IPS-18a (cell line): ENCODE measurements around the gene MYH7B.

Experiments used
- H3K27ac ChIP-seq: one replicate; pipeline ENCODE4 v1.5.1; 2013; ENCODE audit warnings: low read length
- H3K27me3 ChIP-seq: one replicate; pipeline ENCODE4 v1.6.1; 2013; ENCODE audit warnings: mild to moderate bottlenecking, low read length; ENCODE audit not compliant: control insufficient read depth, insufficient read depth
- H3K36me3 ChIP-seq: one replicate; pipeline ENCODE4 v1.6.1; 2013; ENCODE audit warnings: low read depth, low read length; ENCODE audit not compliant: control insufficient read depth
- H3K4me1 ChIP-seq: one replicate; pipeline ENCODE4 v1.6.1; 2013; ENCODE audit warnings: low read depth, low read length; ENCODE audit not compliant: control insufficient read depth
- H3K4me3 ChIP-seq: one replicate; pipeline ENCODE4 v1.5.1; 2013; ENCODE audit warnings: low read length
- H3K9ac ChIP-seq: one replicate; pipeline ENCODE4 v1.6.1; 2013; ENCODE audit warnings: mild to moderate bottlenecking, low read length, moderate library complexity
- H3K9me3 ChIP-seq: one replicate; pipeline ENCODE4 v1.6.1; 2013; ENCODE audit warnings: low read depth, low read length; ENCODE audit not compliant: control insufficient read depth

Gene MYH7B

GRCh38 chr20:34987288-34988190 lies 31.9 kb downstream of the MYH7B start:
- Histone ChIP-seq H3K4me3 (no peak overlapping the region), H3K36me3 (no peaks in the 10 kb centered on the region), H3K27ac (no peak overlapping the region), H3K4me1 (peaks cover 19% of the 10 kb centered on the region), H3K9me3 (no peaks in the 10 kb centered on the region), H3K9ac (no peak overlapping the region), H3K27me3 (peaks cover 13% of the 10 kb centered on the region)

- no peak overlapping the region for H3K9ac ChIP-seq
- H3K4me1 ChIP-seq = peaks cover 18% of the 10 kb centered on the region
- H3K36me3 ChIP-seq = no peaks in the 10 kb centered on the region
- no peaks in the 10 kb centered on the region for H3K9me3 ChIP-seq
- H3K27me3 ChIP-seq = peaks cover 7% of the 10 kb centered on the region
- no peak overlapping the region for H3K27ac ChIP-seq
- H3K4me3 ChIP-seq = no peak overlapping the region
Measured at GRCh38 chr20:34988191-34988540, 32.5 kb downstream of the MYH7B start.

- Histone ChIP-seq H3K4me1 (peaks cover 8% of the 10 kb centered on the region), H3K4me3 (no peak overlapping the region), H3K36me3 (no peaks in the 10 kb centered on the region), H3K27ac (no peak overlapping the region), H3K27me3 (no peaks in the 10 kb centered on the region), H3K9me3 (no peaks in the 10 kb centered on the region), H3K9ac (no peak overlapping the region)
Measured at GRCh38 chr20:34989118-34989517, 33.5 kb downstream of the MYH7B start.

- Histone ChIP-seq H3K27ac (no peak overlapping the region), H3K36me3 (no peaks in the 10 kb centered on the region), H3K4me1 (peaks cover 3% of the 10 kb centered on the region), H3K9ac (no peak overlapping the region), H3K9me3 (no peaks in the 10 kb centered on the region), H3K27me3 (no peaks in the 10 kb centered on the region), H3K4me3 (no peak overlapping the region)
Measured at GRCh38 chr20:34989670-34990069, 34.0 kb downstream of the MYH7B start.

GRCh38 chr20:34990231-34990630 lies 34.6 kb downstream of the MYH7B start:
- Histone ChIP-seq H3K27ac (no peak overlapping the region), H3K9ac (no peak overlapping the region), H3K9me3 (no peaks in the 10 kb centered on the region), H3K36me3 (no peaks in the 10 kb centered on the region), H3K4me1 (no peaks in the 10 kb centered on the region), H3K27me3 (no peaks in the 10 kb centered on the region), H3K4me3 (no peak overlapping the region)

- Histone ChIP-seq H3K27me3 (no peaks in the 10 kb centered on the region), H3K9me3 (no peaks in the 10 kb centered on the region), H3K4me3 (no peak overlapping the region), H3K4me1 (no peaks in the 10 kb centered on the region), H3K27ac (no peak overlapping the region), H3K36me3 (no peaks in the 10 kb centered on the region), H3K9ac (no peak overlapping the region)
Measured at GRCh38 chr20:34990661-34991214, 35.1 kb downstream of the MYH7B start.

GRCh38 chr20:34992751-34993417 lies 37.2 kb downstream of the MYH7B start:
- Histone ChIP-seq H3K4me1 (no peaks in the 10 kb centered on the region), H3K27ac (no peak overlapping the region), H3K36me3 (no peaks in the 10 kb centered on the region), H3K9ac (no peak overlapping the region), H3K4me3 (no peak overlapping the region), H3K9me3 (no peaks in the 10 kb centered on the region), H3K27me3 (no peaks in the 10 kb centered on the region)

GRCh38 chr20:34993941-34994508 lies 38.4 kb downstream of the MYH7B start:
- Histone ChIP-seq H3K27ac (no peak overlapping the region), H3K36me3 (no peaks in the 10 kb centered on the region), H3K4me3 (no peak overlapping the region), H3K4me1 (no peaks in the 10 kb centered on the region), H3K9me3 (no peaks in the 10 kb centered on the region), H3K9ac (no peak overlapping the region), H3K27me3 (no peaks in the 10 kb centered on the region)

- no peak overlapping the region for H3K9ac ChIP-seq
- H3K27me3 ChIP-seq = no peaks in the 10 kb centered on the region
- H3K4me1 ChIP-seq = no peaks in the 10 kb centered on the region
- H3K36me3 ChIP-seq = no peaks in the 10 kb centered on the region
- no peak overlapping the region for H3K27ac ChIP-seq
- no peaks in the 10 kb centered on the region for H3K9me3 ChIP-seq
- H3K4me3 ChIP-seq = no peak overlapping the region
Measured at GRCh38 chr20:34994509-34995131, 39.0 kb downstream of the MYH7B start.

GRCh38 chr20:34995192-34995591 lies 39.5 kb downstream of the MYH7B start:
- no peaks in the 10 kb centered on the region for H3K36me3 ChIP-seq
- no peak overlapping the region for H3K4me3 ChIP-seq
- no peak overlapping the region for H3K9ac ChIP-seq
- H3K27me3 ChIP-seq = no peaks in the 10 kb centered on the region
- no peak overlapping the region for H3K27ac ChIP-seq
- H3K9me3 ChIP-seq = no peaks in the 10 kb centered on the region
- H3K4me1 ChIP-seq = no peaks in the 10 kb centered on the region

GRCh38 chr20:34995696-34996095 lies 40.0 kb downstream of the MYH7B start:
- Histone ChIP-seq H3K4me1 (no peaks in the 10 kb centered on the region), H3K36me3 (peaks cover 2% of the 10 kb centered on the region)

More at GRCh38 chr20:34995696-34996095, 40.0 kb downstream of the MYH7B start:
- Histone ChIP-seq H3K27ac (no peak overlapping the region), H3K27me3 (no peaks in the 10 kb centered on the region), H3K9me3 (no peaks in the 10 kb centered on the region), H3K4me3 (no peak overlapping the region), H3K9ac (no peak overlapping the region)
